Smooth muscle cell (in vitro differentiated cells): ENCODE data around the gene PAFAH1B1. TPM values are rescaled to one million over a fixed set of nuclear protein-coding genes. Genes with fewer than 3 reads are reported as not detected.
A peak's percentile ranks its signal among the peaks of the same experiment; 100 is the strongest.
"Not testable (repeated sequence)": the region's sequence is repeated elsewhere in the genome, so short reads cannot be mapped to it uniquely, and the experiment has no call there.

ENCODE experiments used
- DNase-seq: peaks from one replicate; lab custom pipeline; 2025; ENCODE audit not compliant: unreplicated experiment; lab: John Stamatoyannopoulos, UW
- H2AFZ ChIP-seq: fragments of 200-600 bp; sonication (generic); 2 replicates; pipeline ENCODE4 v1.6.0; 2016; ENCODE audit warnings: antibody characterized with exemption, low read depth, mild to moderate bottlenecking
- H3F3A ChIP-seq: fragments of 200-600 bp; sonication (generic); 2 replicates; pipeline ENCODE4 v1.6.0; 2017; ENCODE audit warnings: antibody characterized with exemption, low read depth
- H3K27ac ChIP-seq: fragments of 200-600 bp; sonication (generic); 2 replicates; pipeline ENCODE4 v1.5.1; 2016; ENCODE audit warnings: low read depth, mild to moderate bottlenecking
- H3K27me3 ChIP-seq: fragments of 200-600 bp; sonication (generic); 2 replicates; pipeline ENCODE4 v1.6.1; 2016; ENCODE audit warnings: low read depth, mild to moderate bottlenecking
- H3K36me3 ChIP-seq: fragments of 200-600 bp; sonication (generic); 2 replicates; pipeline ENCODE4 v1.5.1; 2016; ENCODE audit warnings: low read depth
- H3K4me1 ChIP-seq: fragments of 200-600 bp; sonication (generic); 2 replicates; pipeline ENCODE4 v1.5.1; 2016; ENCODE audit warnings: low read depth
- H3K4me2 ChIP-seq: fragments of 200-600 bp; sonication (generic); 2 replicates; pipeline ENCODE4 v1.6.0; 2016; ENCODE audit warnings: mild to moderate bottlenecking
- H3K4me3 ChIP-seq: fragments of 200-600 bp; sonication (generic); 2 replicates; pipeline ENCODE4 v1.5.1; 2016; ENCODE audit warnings: mild to moderate bottlenecking
- H3K79me2 ChIP-seq: fragments of 200-600 bp; sonication (generic); 2 replicates; pipeline ENCODE4 v1.6.0; 2016; ENCODE audit warnings: low read depth, mild to moderate bottlenecking
- H3K9ac ChIP-seq: fragments of 200-600 bp; sonication (generic); 2 replicates; pipeline ENCODE4 v1.6.0; 2016; ENCODE audit warnings: low read depth
- H3K9me3 ChIP-seq: fragments of 200-600 bp; sonication (generic); replicated peaks from 2 replicates; pipeline ENCODE4 v1.5.1; 2016; ENCODE audit warnings: low read depth
- H4K20me1 ChIP-seq: fragments of 200-600 bp; sonication (generic); 2 replicates; pipeline ENCODE4 v1.6.0; 2016; ENCODE audit warnings: low read depth
- WGBS: methylation state at CpG from one replicate; pipeline ENCODE4 v1.1.7; 2016; ENCODE audit warnings: low lambda C conversion rate; 5-methylcytosine and 5-hydroxymethylcytosine counted together
- polyA plus RNA-seq: library from polyadenylated mRNA; unstranded; fragments of >200 nt; fragmentation: Nextera tagmentation; extraction: Ambion mirVana; gene quantifications from 2 replicates; pipeline ENCODE4 v1.2.1, GENCODE V29; 2016
- total RNA-seq: library from RNA; depleted of rRNA; stranded (reverse); fragments of >200 nt; gene quantifications from 2 replicates; pipeline ENCODE4 v1.2.3, GENCODE V29; 2014
- TF ChIP-seq, protein P1 (sequence below): fragments of 200-600 bp; sonication (generic); IDR thresholded peaks from 2 replicates; pipeline ENCODE4 v1.5.1; 2017; ENCODE audit warnings: borderline replicate concordance, mild to moderate bottlenecking, antibody characterized with exemption; ENCODE audit not compliant: insufficient read depth, poor library complexity, severe bottlenecking

PAFAH1B1 gene
- total RNA-seq = 105 and 171 TPM in 2 replicates
- 126 and 127 TPM in 2 replicates for polyA plus RNA-seq

GRCh38 chr17:2592971-2593820, at the start of gene PAFAH1B1:
PAFAH1B1 (plus strand) TSS chr17:2593654; CDS start chr17:2638289, 44,635 bp downstream.
- H3F3A ChIP-seq = peaks cover 12% of the 10 kb centered on the region
- DNase-seq = peak; percentile 87
- H4K20me1 ChIP-seq = peaks cover 42% of the 10 kb centered on the region
- no peaks in the 10 kb centered on the region for H3K27me3 ChIP-seq
- TF ChIP-seq, protein P1, sequence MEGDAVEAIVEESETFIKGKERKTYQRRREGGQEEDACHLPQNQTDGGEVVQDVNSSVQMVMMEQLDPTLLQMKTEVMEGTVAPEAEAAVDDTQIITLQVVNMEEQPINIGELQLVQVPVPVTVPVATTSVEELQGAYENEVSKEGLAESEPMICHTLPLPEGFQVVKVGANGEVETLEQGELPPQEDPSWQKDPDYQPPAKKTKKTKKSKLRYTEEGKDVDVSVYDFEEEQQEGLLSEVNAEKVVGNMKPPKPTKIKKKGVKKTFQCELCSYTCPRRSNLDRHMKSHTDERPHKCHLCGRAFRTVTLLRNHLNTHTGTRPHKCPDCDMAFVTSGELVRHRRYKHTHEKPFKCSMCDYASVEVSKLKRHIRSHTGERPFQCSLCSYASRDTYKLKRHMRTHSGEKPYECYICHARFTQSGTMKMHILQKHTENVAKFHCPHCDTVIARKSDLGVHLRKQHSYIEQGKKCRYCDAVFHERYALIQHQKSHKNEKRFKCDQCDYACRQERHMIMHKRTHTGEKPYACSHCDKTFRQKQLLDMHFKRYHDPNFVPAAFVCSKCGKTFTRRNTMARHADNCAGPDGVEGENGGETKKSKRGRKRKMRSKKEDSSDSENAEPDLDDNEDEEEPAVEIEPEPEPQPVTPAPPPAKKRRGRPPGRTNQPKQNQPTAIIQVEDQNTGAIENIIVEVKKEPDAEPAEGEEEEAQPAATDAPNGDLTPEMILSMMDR = no peak
- H3K4me2 ChIP-seq = peak within 1 kb of the TSS; percentile 100
- WGBS = 1% methylated on average over 42 of the region's 86 CpGs
- peaks cover 18% of the 10 kb centered on the region for H3K4me1 ChIP-seq
- no peaks in the 10 kb centered on the region for H3K36me3 ChIP-seq
- peak within 1 kb of the TSS; percentile 98 for H3K9ac ChIP-seq
- no peaks in the 10 kb centered on the region for H3K9me3 ChIP-seq
- H3K79me2 ChIP-seq = peaks cover 54% of the 10 kb centered on the region
- H3K27ac ChIP-seq = peak within 1 kb of the TSS; percentile 100
- H3K4me3 ChIP-seq = peak within 1 kb of the TSS; percentile 86
- H2AFZ ChIP-seq = peak within 1 kb of the TSS; percentile 97

DNA sequence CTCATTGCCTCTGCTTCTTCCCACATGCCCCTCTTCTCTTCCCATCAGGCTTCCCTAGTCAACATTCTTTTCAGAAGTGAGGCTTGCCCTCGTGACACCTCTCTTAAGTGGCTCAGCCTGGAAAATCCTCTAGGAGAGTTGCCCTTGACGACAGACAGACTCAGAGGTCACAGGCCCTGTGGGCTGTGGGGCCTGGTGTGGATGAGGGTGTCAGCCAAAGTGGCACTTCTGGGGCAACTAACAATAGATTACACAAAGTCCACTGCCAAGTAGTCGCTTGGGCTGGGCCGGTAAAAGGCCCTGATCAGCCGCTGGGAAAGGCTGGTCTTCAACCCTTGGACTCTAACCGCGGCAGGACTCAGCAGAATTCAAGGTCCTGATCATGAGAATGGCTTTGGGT, 48.1 kb upstream of the PAFAH1B1 start:
- Histone ChIP-seq H3K4me3 (no peak overlapping the region), H3K4me1 (no peaks in the 10 kb centered on the region), H3K4me2 (no peak overlapping the region), H3K79me2 (no peaks in the 10 kb centered on the region), H3F3A (no peaks in the 10 kb centered on the region), H4K20me1 (no peaks in the 10 kb centered on the region), H3K9me3 (no peaks in the 10 kb centered on the region), H3K36me3 (no peaks in the 10 kb centered on the region), H2AFZ (no peak overlapping the region), H3K27me3 (no peaks in the 10 kb centered on the region), H3K27ac (no peak overlapping the region), H3K9ac (no peak overlapping the region)
- 81% methylated on average over 7 of the region's 7 CpGs for WGBS
- DNase-seq = no peak
- TF ChIP-seq, protein P1 = no peak

DNA sequence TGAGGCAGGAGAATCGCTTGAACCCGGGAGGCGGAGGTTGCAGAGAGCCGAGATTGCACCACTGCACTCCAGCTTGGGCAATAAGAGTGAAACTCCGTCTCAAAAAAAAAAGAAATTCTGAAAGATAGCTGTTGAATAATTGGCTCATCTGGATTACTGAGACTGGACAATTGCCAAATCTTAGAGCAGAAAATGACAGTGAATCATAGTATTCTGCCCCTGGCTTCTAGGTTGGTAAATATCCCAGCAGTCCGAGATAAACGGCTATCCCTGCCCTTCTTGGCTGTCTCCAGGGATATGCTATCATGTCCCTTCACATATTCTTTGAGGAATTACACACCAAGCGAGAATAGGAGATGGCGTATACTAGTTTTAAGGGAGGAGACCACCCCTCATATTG, 46.3 kb upstream of the PAFAH1B1 start:
- H3K27me3 ChIP-seq = no peaks in the 10 kb centered on the region
- no peak for DNase-seq
- WGBS = 72% methylated on average over 9 of the region's 9 CpGs
- H4K20me1 ChIP-seq = no peaks in the 10 kb centered on the region
- H3K9me3 ChIP-seq = no peaks in the 10 kb centered on the region
- no peak overlapping the region for H3K9ac ChIP-seq
- no peak overlapping the region for H2AFZ ChIP-seq
- TF ChIP-seq, protein P1 = no peak
- H3K79me2 ChIP-seq = no peaks in the 10 kb centered on the region
- H3K27ac ChIP-seq = no peak overlapping the region
- no peaks in the 10 kb centered on the region for H3F3A ChIP-seq
- H3K4me1 ChIP-seq = peaks cover 11% of the 10 kb centered on the region
- H3K36me3 ChIP-seq = no peaks in the 10 kb centered on the region
- no peak overlapping the region for H3K4me3 ChIP-seq
- H3K4me2 ChIP-seq = no peak overlapping the region

DNA sequence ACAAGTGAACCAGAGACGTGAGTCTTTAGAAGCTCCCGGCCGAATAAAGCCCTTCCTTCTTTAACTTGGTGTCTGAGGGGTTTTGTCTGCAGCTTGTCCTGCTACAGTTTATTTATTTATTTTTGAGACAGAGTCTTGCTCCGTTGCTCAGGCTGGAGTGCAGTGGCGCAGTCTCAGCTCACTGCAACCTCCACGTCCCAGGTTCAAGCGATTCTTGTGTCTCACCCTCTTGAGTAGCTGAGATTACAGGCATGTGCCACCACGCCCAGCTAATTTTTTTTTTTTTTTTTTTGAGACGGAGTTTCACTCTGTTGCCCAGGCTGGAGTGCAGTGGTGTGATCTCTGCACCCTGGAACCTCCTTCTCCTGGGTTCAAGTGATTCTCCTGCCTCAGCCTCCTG, 45.4 kb upstream of the PAFAH1B1 start:
- H2AFZ ChIP-seq, H3K4me3 ChIP-seq, H3K27ac ChIP-seq, H4K20me1 ChIP-seq, H3K79me2 ChIP-seq, H3K9ac ChIP-seq, H3F3A ChIP-seq, H3K9me3 ChIP-seq, H3K36me3 ChIP-seq, DNase-seq, H3K27me3 ChIP-seq, H3K4me2 ChIP-seq: not testable (repeated sequence)
- H3K4me1 ChIP-seq = peaks cover 16% of the 10 kb centered on the region
- WGBS = 88% methylated on average over 9 of the region's 9 CpGs
